Endothelial cell of umbilical vein (primary cell): ENCODE data around the gene TBC1D16. TPM values are rescaled to one million over a fixed set of nuclear protein-coding genes. Genes with fewer than 3 reads are reported as not detected.

Experiments used
- BruUV-seq: library from RNA; stranded (reverse); fragments of 400-500 nt; replicated peaks from 2 replicates; lab custom pipeline; 2021; lab: Mats Ljungman, UMichigan
- CTCF ChIA-PET: fragments of 300-600, 350-600 bp; sonication (Branson Sonifier 250); formaldehyde crosslinking; loops from one replicate; lab custom pipeline; 2021; ENCODE audit warnings: antibody characterized with exemption, inconsistent platforms; lab: Charles Lee
- POLR2A ChIA-PET: fragments of 300-600, 350-600 bp; sonication (Branson Sonifier 250); formaldehyde crosslinking; loops from one replicate; lab custom pipeline; 2021; ENCODE audit warnings: antibody characterized with exemption, inconsistent platforms; lab: Charles Lee
- DNase-seq: peaks from one replicate; pipeline ENCODE4 v3.0.0-alpha.2; 2011; ENCODE audit warnings: low read depth, low spot score
- FAIRE-seq: peaks from 2 replicates; lab custom pipeline; 2011; peaks lifted over from hg19 to GRCh38; lab: Jason Lieb, UNC
- H2AFZ ChIP-seq: 2 replicates; pipeline ENCODE4 v1.6.0; 2012; ENCODE audit warnings: low read depth, low read length, control low read depth, inconsistent platforms
- H3K27ac ChIP-seq: 2 replicates; pipeline ENCODE4 v1.5.1; 2011; ENCODE audit warnings: low read depth, mild to moderate bottlenecking, control low read depth, low read length, moderate library complexity; ENCODE audit not compliant: insufficient read depth
- H3K27me3 ChIP-seq, 2 experiments: 2 replicates each; pipeline versions ENCODE4 v1.6.0 to v1.6.1; 2011; ENCODE audit warnings: low read length in 2 of 2, mixed read lengths in 1 of 2; ENCODE audit not compliant: control insufficient read depth in 2 of 2, insufficient read depth in 2 of 2
- H3K36me3 ChIP-seq, 2 experiments: 2 replicates in 1 of 2; 3 replicates in 1 of 2; pipeline ENCODE4 v1.5.1; 2011; ENCODE audit warnings: low read length in 2 of 2, mild to moderate bottlenecking in 1 of 2, moderate library complexity in 1 of 2; ENCODE audit not compliant: control insufficient read depth in 2 of 2, insufficient read depth in 2 of 2; ENCODE audit errors: extremely low read depth in 1 of 2
- H3K4me1 ChIP-seq: 3 replicates; pipeline ENCODE4 v1.5.1; 2011; ENCODE audit warnings: mild to moderate bottlenecking, low read length; ENCODE audit not compliant: control insufficient read depth, insufficient read depth; ENCODE audit errors: extremely low read depth
- H3K4me2 ChIP-seq: 2 replicates; pipeline ENCODE4 v1.6.1; 2011; ENCODE audit warnings: low read length, control low read depth, mixed read lengths; ENCODE audit not compliant: insufficient read depth
- H3K4me3 ChIP-seq, 3 experiments: fragments of 200-600 bp in 1 of 3; sonication (generic), shearing (Covaris generic) in 1 of 3; replicated peaks in 1 of 3; 2 replicates each; pipeline ENCODE4 v1.5.1; 2011 to 2016; ENCODE audit warnings: control low read depth in 3 of 3, low read length in 3 of 3, mild to moderate bottlenecking in 2 of 3, inconsistent platforms in 1 of 3, low read depth in 1 of 3, moderate library complexity in 1 of 3; ENCODE audit not compliant: insufficient read depth in 1 of 3
- H3K79me2 ChIP-seq: 2 replicates; pipeline ENCODE4 v1.6.0; 2012; ENCODE audit warnings: low read length, inconsistent platforms; ENCODE audit not compliant: control insufficient read depth, insufficient read depth
- H3K9ac ChIP-seq: replicated peaks from 2 replicates; pipeline ENCODE3; 2011; ENCODE audit warnings: low read length, control low read depth; ENCODE audit not compliant: insufficient read depth; ENCODE audit errors: extremely low read depth
- H3K9me1 ChIP-seq: replicated peaks from 3 replicates; pipeline ENCODE4 v1.6.0; 2011; ENCODE audit warnings: mild to moderate bottlenecking, low read length; ENCODE audit not compliant: control insufficient read depth, insufficient read depth; ENCODE audit errors: extremely low read depth
- H3K9me3 ChIP-seq: replicated peaks from 2 replicates; pipeline ENCODE4 v1.5.1; 2012; ENCODE audit warnings: low read length, inconsistent platforms; ENCODE audit not compliant: control insufficient read depth, insufficient read depth
- H4K20me1 ChIP-seq: replicated peaks from 2 replicates; pipeline ENCODE3; 2011; ENCODE audit warnings: mild to moderate bottlenecking, low read length; ENCODE audit not compliant: control insufficient read depth, insufficient read depth; ENCODE audit errors: extremely low read depth
- CTCF ChIP-seq, 2 donors: IDR thresholded peaks; 1 replicate in 1 of 2; 2 replicates in 1 of 2; pipeline ENCODE4 v1.5.1; 2011; ENCODE audit warnings: low read length in 2 of 2, mild to moderate bottlenecking in 2 of 2, moderate library complexity in 2 of 2, control low read depth in 1 of 2, inconsistent platforms in 1 of 2, low read depth in 1 of 2; ENCODE audit not compliant: insufficient read depth in 1 of 2; ENCODE audit errors: extremely low read depth in 1 of 2
- EZH2 ChIP-seq: IDR thresholded peaks from 2 replicates; pipeline ENCODE4 v1.6.1; 2012; ENCODE audit warnings: borderline replicate concordance, low read depth, mild to moderate bottlenecking, moderate library complexity, low read length, inconsistent platforms; ENCODE audit not compliant: severe bottlenecking
- FOS ChIP-seq: IDR thresholded peaks from 2 replicates; pipeline ENCODE4 v1.6.1; 2011; ENCODE audit warnings: mild to moderate bottlenecking, low read length, moderate library complexity, borderline replicate concordance; ENCODE audit not compliant: insufficient read depth
- GATA2 ChIP-seq: IDR thresholded peaks from 2 replicates; pipeline ENCODE4 v1.7.0; 2011; ENCODE audit warnings: low read depth, mild to moderate bottlenecking, moderate library complexity, mixed read lengths, low read length; ENCODE audit not compliant: insufficient read length, insufficient read depth
- JUN ChIP-seq: IDR thresholded peaks from 2 replicates; pipeline ENCODE4 v1.6.1; 2011; ENCODE audit warnings: borderline replicate concordance, low read depth; ENCODE audit not compliant: insufficient read length, insufficient read depth
- MYC ChIP-seq: IDR thresholded peaks from one replicate; pipeline ENCODE4 v1.6.1; 2011; ENCODE audit warnings: mild to moderate bottlenecking, low read depth, low read length
- POLR2A ChIP-seq: IDR thresholded peaks from 2 replicates; pipeline ENCODE4 v1.6.1; 2012; ENCODE audit warnings: low read depth, mild to moderate bottlenecking, control low read depth, low read length
- POLR2AphosphoS5 ChIP-seq: IDR thresholded peaks from 2 replicates; pipeline ENCODE4 v1.6.1; 2012; ENCODE audit warnings: low read depth, mild to moderate bottlenecking, control low read depth, low read length, moderate library complexity; ENCODE audit not compliant: insufficient read depth
- dilution Hi-C: fragments of 300-500 bp; cut with MboI; formaldehyde crosslinking; loops from one replicate; pipeline ENCODE4 v1.15.0; 2019; ENCODE audit warnings: low sequenced_read_pairs; ENCODE audit not compliant: extremely low pct_ligation_motif_present
- intact Hi-C: fragments of 100-400 bp; cut with micrococcal nuclease; formaldehyde crosslinking; loops from one replicate; pipeline ENCODE4 v1.10.0; 2022
- polyA plus RNA-seq, 4 experiments: library from polyadenylated mRNA; depleted of rRNA in 3 of 4; stranded (reverse) in 3 of 4; unstranded in 1 of 4; fragments of >200 nt; gene quantifications; 2 replicates each; pipeline versions ENCODE4 v1.2.1 to v1.2.3, GENCODE V29; 2011 to 2012; ENCODE audit warnings: missing spikeins in 1 of 4
- total RNA-seq: library from RNA; stranded (reverse); gene quantifications from 2 replicates; pipeline ENCODE4 v1.2.3, GENCODE V29; 2021
- TF ChIP-seq, protein P1 (sequence below): IDR thresholded peaks from 2 replicates; pipeline ENCODE4 v1.6.1; 2011; ENCODE audit not compliant: insufficient read depth, insufficient read length

Gene TBC1D16
- total and polyA plus RNA-seq, 2 donors (not counting 3 experiments of a cell fraction or from before 2014, with no cell fraction given) = 12.9 to 48.6 TPM

GRCh38 chr17:80083136-80083661 is 47.5 kb upstream of the TBC1D16 start:
- no peaks in the 10 kb centered on the region for H4K20me1 ChIP-seq
- no peak overlapping the region for H2AFZ ChIP-seq
- H3K9ac ChIP-seq = no peak overlapping the region
- DNase-seq (no peak), FAIRE-seq (no peak)
- H3K27me3 ChIP-seq = no peaks in the 10 kb centered on the region
- no peaks in the 10 kb centered on the region for H3K36me3 ChIP-seq
- H3K79me2 ChIP-seq = no peaks in the 10 kb centered on the region
- intact Hi-C loops = no loop called here
- no peaks in the 10 kb centered on the region for H3K4me1 ChIP-seq
- dilution Hi-C loops = no loop called here
- H3K27ac ChIP-seq = no peak overlapping the region
- H3K4me3 ChIP-seq = no peak overlapping the region
- ChIA-PET CTCF (interaction anchor here (0.6 to 2.9 kb wide), 22 partner anchors 9 to 121 kb away, joined by 3 to 29 read pairs (median 4); partner anchors contain the start of gene GAA), POLR2A (interaction anchor here (0.6 kb wide), 1 partner anchor 142 kb away, joined by 3 read pairs; no protein-coding TSS in a partner anchor)
- no peaks in the 10 kb centered on the region for H3K9me1 ChIP-seq
- H3K9me3 ChIP-seq = no peaks in the 10 kb centered on the region
- no peak overlapping the region for H3K4me2 ChIP-seq
- BruUV-seq = no TSS peak
- TF ChIP-seq, protein P1, sequence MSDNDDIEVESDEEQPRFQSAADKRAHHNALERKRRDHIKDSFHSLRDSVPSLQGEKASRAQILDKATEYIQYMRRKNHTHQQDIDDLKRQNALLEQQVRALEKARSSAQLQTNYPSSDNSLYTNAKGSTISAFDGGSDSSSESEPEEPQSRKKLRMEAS = no peak
- no peak for TF ChIP-seq POLR2A
- no peak for TF ChIP-seq EZH2
- no peak for TF ChIP-seq MYC
- no peak for TF ChIP-seq FOS
- no peak for TF ChIP-seq POLR2AphosphoS5
- no peak for TF ChIP-seq JUN
- no peak for TF ChIP-seq GATA2
- TF ChIP-seq CTCF (IDR thresholded peaks at IDR 0.05; ENCODE audit: extremely low read depth in 1 of 2, insufficient read depth in 1 of 2, low read depth in 1 of 2, low read length in 2 of 2) = no peak
